Breast epithelium (tissue), 4 donors: ENCODE results near the gene IL22RA1. TPM values are rescaled to one million over a fixed set of nuclear protein-coding genes. Genes with fewer than 3 reads are reported as not detected.

Experiments used
- DNase-seq, 2 donors: peaks; one replicate each; pipeline ENCODE4 v3.0.0-alpha.2; 2019; ENCODE audit warnings: low spot score in 2 of 2
- H3K27ac ChIP-seq, 2 donors: fragments of 200-600 bp; sonication (generic) in 1 of 2; one replicate each; pipeline ENCODE4 v1.5.1; 2016 to 2019; ENCODE audit warnings: mild to moderate bottlenecking in 1 of 2
- H3K27me3 ChIP-seq, 2 donors: fragments of 200-600 bp; sonication (generic) in 1 of 2; one replicate each; pipeline versions ENCODE4 v1.5.1 to v1.6.0; 2017 to 2019; ENCODE audit warnings: control low read depth in 1 of 2, mild to moderate bottlenecking in 1 of 2
- H3K36me3 ChIP-seq: fragments of 200-600 bp; one replicate; pipeline ENCODE4 v1.5.1; 2019
- H3K4me1 ChIP-seq, 2 donors: fragments of 200-600 bp; sonication (generic); one replicate each; pipeline ENCODE4 v1.5.1; 2016 to 2019; ENCODE audit warnings: control low read depth in 1 of 2
- H3K4me3 ChIP-seq, 3 donors: fragments of 200-600 bp; sonication (generic); 1 replicate in 2 of 3; 2 replicates in 1 of 3; pipeline ENCODE4 v1.5.1; 2016 to 2019; ENCODE audit warnings: mild to moderate bottlenecking in 3 of 3, moderate library complexity in 2 of 3
- H3K9me3 ChIP-seq, 2 donors: fragments of 200-600 bp; sonication (generic) in 1 of 2; one replicate each; pipeline ENCODE4 v1.5.1; 2016 to 2019; ENCODE audit warnings: control low read depth in 1 of 2
- CTCF ChIP-seq, 3 donors: fragments of 450-650 bp; IDR thresholded peaks; one replicate each; pipeline ENCODE4 v1.5.1; 2016 to 2017; ENCODE audit warnings: antibody characterized with exemption in 3 of 3, mild to moderate bottlenecking in 3 of 3, moderate library complexity in 3 of 3
- POLR2A ChIP-seq: fragments of 450-650 bp; IDR thresholded peaks from one replicate; pipeline ENCODE4 v1.6.1; 2016; ENCODE audit warnings: antibody characterized with exemption, mild to moderate bottlenecking, moderate library complexity
- POLR2AphosphoS5 ChIP-seq, 3 donors: sonication (generic); formaldehyde crosslinking; IDR thresholded peaks; one replicate each; pipeline ENCODE4 v1.6.1; 2017; ENCODE audit warnings: antibody characterized with exemption in 3 of 3
- intact Hi-C: fragments of 100-400 bp; cut with DNase I; formaldehyde crosslinking; loops from one replicate; pipeline ENCODE4 v1.15.1; 2023; ENCODE audit warnings: low total_unique reads
- total RNA-seq, 3 donors: library from RNA; depleted of rRNA; stranded (reverse); fragments of >200 nt; gene quantifications; one replicate each; pipeline ENCODE4 v1.1.0, GENCODE V29; 2016

Gene IL22RA1
- total RNA-seq, 3 donors from 2014 or later: 0.73 to 0.98 TPM; not detected in 1

- Histone ChIP-seq H3K4me3 (peak within 1 kb of the TSS; percentile 45 to 88 (median 73)), H3K36me3 (no peaks in the 10 kb centered on the region), H3K4me1 (no peaks in the 10 kb centered on the region), H3K27me3 (no peaks in the 10 kb centered on the region), H3K9me3 (no peaks in the 10 kb centered on the region), H3K27ac (peak within 1 kb of the TSS; percentile 93 to 94)
- intact Hi-C loops: no loop called here
- DNase-seq: peak; percentile 65 to 82
- peak; percentile 20 for TF ChIP-seq POLR2A
- TF ChIP-seq CTCF (IDR thresholded peaks at IDR 0.05): no peak
- peak in 1 of 3 donors; percentile 51 for TF ChIP-seq POLR2AphosphoS5 (IDR thresholded peaks at IDR 0.05)
These were observed 44.3 kb upstream of the IL22RA1 start, which contains the start of gene IFNLR1 for GRCh38 chr1:24186993-24187790. IFNLR1 (minus strand) TSS chr1:24187289; CDS start chr1:24187248, 41 bp downstream.

- Histone ChIP-seq H3K27ac (peak overlapping the region; percentile 93 to 94), H3K36me3 (no peaks in the 10 kb centered on the region)
These were observed 43.7 kb upstream of the IL22RA1 start for GRCh38 chr1:24186711-24186992.

GRCh38 chr1:24186031-24186710, 43.2 kb upstream of the IL22RA1 start:
- intact Hi-C loops: no loop called here

More at GRCh38 chr1:24186711-24186992, 43.7 kb upstream of the IL22RA1 start:
- no peak for TF ChIP-seq POLR2A
- TF ChIP-seq POLR2AphosphoS5 (IDR thresholded peaks at IDR 0.05): no peak
- TF ChIP-seq CTCF (IDR thresholded peaks at IDR 0.05): no peak
- no peak for DNase-seq
- H3K4me1 ChIP-seq: no peaks in the 10 kb centered on the region
- intact Hi-C loops: no loop called here
- H3K4me3 ChIP-seq: peak overlapping the region; percentile 45 to 88 (median 73)
- no peaks in the 10 kb centered on the region for H3K27me3 ChIP-seq
- no peaks in the 10 kb centered on the region for H3K9me3 ChIP-seq

GRCh38 chr1:24185076-24185475, 42.1 kb upstream of the IL22RA1 start:
- no peaks in the 10 kb centered on the region for H3K4me1 ChIP-seq
- intact Hi-C loops: no loop called here
- no peaks in the 10 kb centered on the region for H3K36me3 ChIP-seq
- H3K27me3 ChIP-seq: no peaks in the 10 kb centered on the region
- no peak overlapping the region for H3K4me3 ChIP-seq
- no peaks in the 10 kb centered on the region for H3K9me3 ChIP-seq
- DNase-seq: no peak
- H3K27ac ChIP-seq: peak overlapping the region; percentile 93 to 94
- TF ChIP-seq CTCF (IDR thresholded peaks at IDR 0.05): no peak
- TF ChIP-seq POLR2A: no peak
- TF ChIP-seq POLR2AphosphoS5 (IDR thresholded peaks at IDR 0.05): no peak

More at GRCh38 chr1:24186031-24186710, 43.2 kb upstream of the IL22RA1 start:
- H3K36me3 ChIP-seq: no peaks in the 10 kb centered on the region
- TF ChIP-seq POLR2AphosphoS5 (IDR thresholded peaks at IDR 0.05): no peak
- no peak for TF ChIP-seq CTCF (IDR thresholded peaks at IDR 0.05)
- TF ChIP-seq POLR2A: no peak
- no peaks in the 10 kb centered on the region for H3K9me3 ChIP-seq
- H3K27ac ChIP-seq: peak overlapping the region; percentile 93 to 94
- DNase-seq: no peak
- H3K27me3 ChIP-seq: no peaks in the 10 kb centered on the region
- H3K4me1 ChIP-seq: no peaks in the 10 kb centered on the region
- peak overlapping the region in 2 of 3 donors; percentile 73 to 88 for H3K4me3 ChIP-seq

GRCh38 chr1:24182061-24182460, 39.1 kb upstream of the IL22RA1 start:
- Histone ChIP-seq H3K27me3 (no peaks in the 10 kb centered on the region), H3K4me3 (no peak overlapping the region), H3K9me3 (no peaks in the 10 kb centered on the region), H3K4me1 (no peaks in the 10 kb centered on the region), H3K36me3 (no peaks in the 10 kb centered on the region), H3K27ac (no peak overlapping the region)
- intact Hi-C loops: no loop called here
- no peak for TF ChIP-seq CTCF (IDR thresholded peaks at IDR 0.05)
- no peak for TF ChIP-seq POLR2AphosphoS5 (IDR thresholded peaks at IDR 0.05)
- TF ChIP-seq POLR2A: no peak
- no peak for DNase-seq
